Measurements from ENCODE around the gene SUN1.

The SUN1 gene

GRCh38 chr7:909358-910329, 77.4 kb downstream of the SUN1 start:
- peak; percentile 49 for DNase-seq

GRCh38 chr7:910441-910861, 78.2 kb downstream of the SUN1 start:
- DNase-seq = no peak

- DNase-seq = no peak
Observed at GRCh38 chr7:910931-911431, 78.7 kb downstream of the SUN1 start.

- no peak for DNase-seq
Observed at GRCh38 chr7:911791-912480, 79.7 kb downstream of the SUN1 start.

- DNase-seq = no peak
Observed at GRCh38 chr7:913736-914520, 81.7 kb downstream of the SUN1 start.

GRCh38 chr7:914521-915194, 82.4 kb downstream of the SUN1 start:
- DNase-seq = no peak

- no peak for DNase-seq
Observed at GRCh38 chr7:915291-916218, 83.3 kb downstream of the SUN1 start.

- DNase-seq = no peak
Observed at GRCh38 chr7:916291-916941, 84.1 kb downstream of the SUN1 start.

- DNase-seq = no peak
Observed at GRCh38 chr7:917255-918117, 85.2 kb downstream of the SUN1 start.

- no peak for DNase-seq
Observed at GRCh38 chr7:918118-918425, 85.8 kb downstream of the SUN1 start.

- DNase-seq = no peak
Observed at GRCh38 chr7:918441-919113, 86.3 kb downstream of the SUN1 start.

- no peak for DNase-seq
Observed at GRCh38 chr7:919114-919442, 86.8 kb downstream of the SUN1 start.

- DNase-seq = no peak
Observed at GRCh38 chr7:919924-920341, 87.7 kb downstream of the SUN1 start.

- peak; percentile 36 for DNase-seq
Observed at GRCh38 chr7:920351-921070, 88.2 kb downstream of the SUN1 start.

- no peak for DNase-seq
Observed at GRCh38 chr7:921071-921461, 88.8 kb downstream of the SUN1 start.

- no peak for DNase-seq
Observed at GRCh38 chr7:921581-922333, 89.5 kb downstream of the SUN1 start.

- DNase-seq = no peak
Observed at GRCh38 chr7:922334-923107, 90.2 kb downstream of the SUN1 start.
